ENCODE data around the gene ARMC10. TPM values are rescaled to one million over a fixed set of nuclear protein-coding genes. Genes with fewer than 3 reads are reported as not detected.

The ARMC10 gene
- total and polyA plus RNA-seq, 2 experiments from 2014 or later = 43.4 to 48.2 TPM

DNA sequence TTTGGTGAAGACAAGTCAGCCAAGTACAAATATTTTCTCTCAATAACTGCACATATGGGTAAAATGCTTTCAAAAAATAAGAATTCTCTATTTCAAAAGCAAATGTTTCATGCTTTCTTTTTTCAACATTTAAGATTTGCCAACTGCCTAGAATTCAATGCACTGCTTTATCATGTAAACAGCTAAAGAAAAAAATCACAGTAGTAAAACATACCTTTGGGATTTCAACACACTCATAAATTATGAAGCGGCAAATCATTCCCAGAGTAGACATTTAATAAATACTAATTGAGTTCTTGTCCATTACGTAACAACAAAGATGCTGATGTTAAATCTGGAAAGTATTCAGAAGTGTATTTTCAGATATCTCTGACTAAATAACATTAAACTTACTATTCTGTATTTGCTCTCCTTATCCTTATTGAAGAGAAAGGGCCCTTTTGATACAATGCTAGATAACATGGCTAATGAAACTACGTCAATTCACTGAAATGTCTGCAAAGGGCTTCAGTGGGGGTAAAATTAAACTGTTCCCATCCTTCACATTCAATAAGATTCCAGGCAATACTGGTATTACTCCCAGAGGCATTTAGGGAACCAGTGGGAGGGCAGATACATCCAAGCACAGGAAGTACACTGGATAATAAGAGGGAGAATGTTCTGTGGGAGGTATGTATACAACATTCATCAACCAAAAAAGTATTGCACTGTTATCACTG, 60.1 kb downstream of the ARMC10 start:
- Histone ChIP-seq H3K9me2 (ENCODE audit: insufficient read depth) (no peaks in the 10 kb centered on the region), H2AFZ (no peak overlapping the region), H3K4me2 (no peak overlapping the region), H4K20me1 (replicated peaks; ENCODE audit: insufficient read depth) (no peaks in the 10 kb centered on the region), H3F3A (replicated peaks; ENCODE audit: low read depth) (no peaks in the 10 kb centered on the region), H3K4me3 (no peak overlapping the region), H3K27me3 (ENCODE audit: insufficient read depth) (no peaks in the 10 kb centered on the region), H3K4me1 (ENCODE audit: insufficient read depth) (peaks cover 19% of the 10 kb centered on the region), H3K27ac (ENCODE audit: low read depth) (no peak overlapping the region), H3K36me3 (ENCODE audit: insufficient read depth) (no peaks in the 10 kb centered on the region), H3K79me2 (replicated peaks; ENCODE audit: insufficient read depth) (peaks cover 34% of the 10 kb centered on the region)
- Mint-ChIP-seq H3K4me3 (no peak overlapping the region), H3K27ac (peak overlapping the region; percentile 64), H3K4me1 (peaks cover 9% of the 10 kb centered on the region), H3K9me3 (no peaks in the 10 kb centered on the region), H3K27me3 (ENCODE audit: insufficient read depth, low read depth, poor library complexity) (no peaks in the 10 kb centered on the region), H3K36me3 (ENCODE audit: low read depth) (no peaks in the 10 kb centered on the region)
- no peak for TF ChIP-seq EZH2phosphoT487 (IDR thresholded peaks at IDR 0.05; ENCODE audit: unreplicated experiment)
- no peak for TF ChIP-seq ZNF331 (CRISPR knock-in tag; IDR thresholded peaks at IDR 0.05; ENCODE audit: low read depth)
- no peak for TF ChIP-seq POLR2AphosphoS5 (IDR thresholded peaks at IDR 0.05; ENCODE audit: low read depth)
- TF ChIP-seq, protein P1, sequence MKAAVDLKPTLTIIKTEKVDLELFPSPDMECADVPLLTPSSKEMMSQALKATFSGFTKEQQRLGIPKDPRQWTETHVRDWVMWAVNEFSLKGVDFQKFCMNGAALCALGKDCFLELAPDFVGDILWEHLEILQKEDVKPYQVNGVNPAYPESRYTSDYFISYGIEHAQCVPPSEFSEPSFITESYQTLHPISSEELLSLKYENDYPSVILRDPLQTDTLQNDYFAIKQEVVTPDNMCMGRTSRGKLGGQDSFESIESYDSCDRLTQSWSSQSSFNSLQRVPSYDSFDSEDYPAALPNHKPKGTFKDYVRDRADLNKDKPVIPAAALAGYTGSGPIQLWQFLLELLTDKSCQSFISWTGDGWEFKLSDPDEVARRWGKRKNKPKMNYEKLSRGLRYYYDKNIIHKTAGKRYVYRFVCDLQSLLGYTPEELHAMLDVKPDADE (IDR thresholded peaks at IDR 0.05) = no peak
- no peak for TF ChIP-seq ZNF114 (CRISPR knock-in tag; IDR thresholded peaks at IDR 0.05)
- no peak for TF ChIP-seq EZH2 (IDR thresholded peaks at IDR 0.05; ENCODE audit: low read depth, unreplicated experiment)
- TF ChIP-seq, protein P2, sequence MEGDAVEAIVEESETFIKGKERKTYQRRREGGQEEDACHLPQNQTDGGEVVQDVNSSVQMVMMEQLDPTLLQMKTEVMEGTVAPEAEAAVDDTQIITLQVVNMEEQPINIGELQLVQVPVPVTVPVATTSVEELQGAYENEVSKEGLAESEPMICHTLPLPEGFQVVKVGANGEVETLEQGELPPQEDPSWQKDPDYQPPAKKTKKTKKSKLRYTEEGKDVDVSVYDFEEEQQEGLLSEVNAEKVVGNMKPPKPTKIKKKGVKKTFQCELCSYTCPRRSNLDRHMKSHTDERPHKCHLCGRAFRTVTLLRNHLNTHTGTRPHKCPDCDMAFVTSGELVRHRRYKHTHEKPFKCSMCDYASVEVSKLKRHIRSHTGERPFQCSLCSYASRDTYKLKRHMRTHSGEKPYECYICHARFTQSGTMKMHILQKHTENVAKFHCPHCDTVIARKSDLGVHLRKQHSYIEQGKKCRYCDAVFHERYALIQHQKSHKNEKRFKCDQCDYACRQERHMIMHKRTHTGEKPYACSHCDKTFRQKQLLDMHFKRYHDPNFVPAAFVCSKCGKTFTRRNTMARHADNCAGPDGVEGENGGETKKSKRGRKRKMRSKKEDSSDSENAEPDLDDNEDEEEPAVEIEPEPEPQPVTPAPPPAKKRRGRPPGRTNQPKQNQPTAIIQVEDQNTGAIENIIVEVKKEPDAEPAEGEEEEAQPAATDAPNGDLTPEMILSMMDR (conservative IDR thresholded peaks at IDR 0.05; ENCODE audit: low read depth in 2 of 2) = no peak
- TF ChIP-seq CREB1 (CRISPR knock-in tag; IDR thresholded peaks at IDR 0.05; ENCODE audit: low read depth) = no peak
- TF ChIP-seq STAT1 (IDR thresholded peaks at IDR 0.05; ENCODE audit: unreplicated experiment) = no peak
- TF ChIP-seq JUNB (IDR thresholded peaks at IDR 0.05; ENCODE audit: unreplicated experiment) = no peak
- no peak for TF ChIP-seq NANOG (IDR thresholded peaks at IDR 0.05; ENCODE audit: borderline replicate concordance)
- TF ChIP-seq, protein P3, sequence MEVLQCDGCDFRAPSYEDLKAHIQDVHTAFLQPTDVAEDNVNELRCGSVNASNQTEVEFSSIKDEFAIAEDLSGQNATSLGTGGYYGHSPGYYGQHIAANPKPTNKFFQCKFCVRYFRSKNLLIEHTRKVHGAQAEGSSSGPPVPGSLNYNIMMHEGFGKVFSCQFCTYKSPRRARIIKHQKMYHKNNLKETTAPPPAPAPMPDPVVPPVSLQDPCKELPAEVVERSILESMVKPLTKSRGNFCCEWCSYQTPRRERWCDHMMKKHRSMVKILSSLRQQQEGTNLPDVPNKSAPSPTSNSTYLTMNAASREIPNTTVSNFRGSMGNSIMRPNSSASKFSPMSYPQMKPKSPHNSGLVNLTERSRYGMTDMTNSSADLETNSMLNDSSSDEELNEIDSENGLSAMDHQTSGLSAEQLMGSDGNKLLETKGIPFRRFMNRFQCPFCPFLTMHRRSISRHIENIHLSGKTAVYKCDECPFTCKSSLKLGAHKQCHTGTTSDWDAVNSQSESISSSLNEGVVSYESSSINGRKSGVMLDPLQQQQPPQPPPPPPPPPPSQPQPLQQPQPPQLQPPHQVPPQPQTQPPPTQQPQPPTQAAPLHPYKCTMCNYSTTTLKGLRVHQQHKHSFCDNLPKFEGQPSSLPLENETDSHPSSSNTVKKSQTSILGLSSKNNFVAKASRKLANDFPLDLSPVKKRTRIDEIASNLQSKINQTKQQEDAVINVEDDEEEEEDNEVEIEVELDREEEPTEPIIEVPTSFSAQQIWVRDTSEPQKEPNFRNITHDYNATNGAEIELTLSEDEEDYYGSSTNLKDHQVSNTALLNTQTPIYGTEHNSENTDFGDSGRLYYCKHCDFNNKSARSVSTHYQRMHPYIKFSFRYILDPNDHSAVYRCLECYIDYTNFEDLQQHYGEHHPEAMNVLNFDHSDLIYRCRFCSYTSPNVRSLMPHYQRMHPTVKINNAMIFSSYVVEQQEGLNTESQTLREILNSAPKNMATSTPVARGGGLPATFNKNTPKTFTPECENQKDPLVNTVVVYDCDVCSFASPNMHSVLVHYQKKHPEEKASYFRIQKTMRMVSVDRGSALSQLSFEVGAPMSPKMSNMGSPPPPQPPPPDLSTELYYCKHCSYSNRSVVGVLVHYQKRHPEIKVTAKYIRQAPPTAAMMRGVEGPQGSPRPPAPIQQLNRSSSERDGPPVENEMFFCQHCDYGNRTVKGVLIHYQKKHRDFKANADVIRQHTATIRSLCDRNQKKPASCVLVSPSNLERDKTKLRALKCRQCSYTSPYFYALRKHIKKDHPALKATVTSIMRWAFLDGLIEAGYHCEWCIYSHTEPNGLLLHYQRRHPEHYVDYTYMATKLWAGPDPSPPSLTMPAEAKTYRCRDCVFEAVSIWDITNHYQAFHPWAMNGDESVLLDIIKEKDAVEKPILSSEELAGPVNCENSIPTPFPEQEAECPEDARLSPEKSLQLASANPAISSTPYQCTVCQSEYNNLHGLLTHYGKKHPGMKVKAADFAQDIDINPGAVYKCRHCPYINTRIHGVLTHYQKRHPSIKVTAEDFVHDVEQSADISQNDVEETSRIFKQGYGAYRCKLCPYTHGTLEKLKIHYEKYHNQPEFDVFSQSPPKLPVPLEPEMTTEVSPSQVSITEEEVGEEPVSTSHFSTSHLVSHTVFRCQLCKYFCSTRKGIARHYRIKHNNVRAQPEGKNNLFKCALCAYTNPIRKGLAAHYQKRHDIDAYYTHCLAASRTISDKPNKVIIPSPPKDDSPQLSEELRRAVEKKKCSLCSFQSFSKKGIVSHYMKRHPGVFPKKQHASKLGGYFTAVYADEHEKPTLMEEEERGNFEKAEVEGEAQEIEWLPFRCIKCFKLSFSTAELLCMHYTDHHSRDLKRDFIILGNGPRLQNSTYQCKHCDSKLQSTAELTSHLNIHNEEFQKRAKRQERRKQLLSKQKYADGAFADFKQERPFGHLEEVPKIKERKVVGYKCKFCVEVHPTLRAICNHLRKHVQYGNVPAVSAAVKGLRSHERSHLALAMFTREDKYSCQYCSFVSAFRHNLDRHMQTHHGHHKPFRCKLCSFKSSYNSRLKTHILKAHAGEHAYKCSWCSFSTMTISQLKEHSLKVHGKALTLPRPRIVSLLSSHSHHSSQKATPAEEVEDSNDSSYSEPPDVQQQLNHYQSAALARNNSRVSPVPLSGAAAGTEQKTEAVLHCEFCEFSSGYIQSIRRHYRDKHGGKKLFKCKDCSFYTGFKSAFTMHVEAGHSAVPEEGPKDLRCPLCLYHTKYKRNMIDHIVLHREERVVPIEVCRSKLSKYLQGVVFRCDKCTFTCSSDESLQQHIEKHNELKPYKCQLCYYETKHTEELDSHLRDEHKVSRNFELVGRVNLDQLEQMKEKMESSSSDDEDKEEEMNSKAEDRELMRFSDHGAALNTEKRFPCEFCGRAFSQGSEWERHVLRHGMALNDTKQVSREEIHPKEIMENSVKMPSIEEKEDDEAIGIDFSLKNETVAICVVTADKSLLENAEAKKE (CRISPR knock-in tag; IDR thresholded peaks at IDR 0.05) = no peak
- TF ChIP-seq, protein P4, sequence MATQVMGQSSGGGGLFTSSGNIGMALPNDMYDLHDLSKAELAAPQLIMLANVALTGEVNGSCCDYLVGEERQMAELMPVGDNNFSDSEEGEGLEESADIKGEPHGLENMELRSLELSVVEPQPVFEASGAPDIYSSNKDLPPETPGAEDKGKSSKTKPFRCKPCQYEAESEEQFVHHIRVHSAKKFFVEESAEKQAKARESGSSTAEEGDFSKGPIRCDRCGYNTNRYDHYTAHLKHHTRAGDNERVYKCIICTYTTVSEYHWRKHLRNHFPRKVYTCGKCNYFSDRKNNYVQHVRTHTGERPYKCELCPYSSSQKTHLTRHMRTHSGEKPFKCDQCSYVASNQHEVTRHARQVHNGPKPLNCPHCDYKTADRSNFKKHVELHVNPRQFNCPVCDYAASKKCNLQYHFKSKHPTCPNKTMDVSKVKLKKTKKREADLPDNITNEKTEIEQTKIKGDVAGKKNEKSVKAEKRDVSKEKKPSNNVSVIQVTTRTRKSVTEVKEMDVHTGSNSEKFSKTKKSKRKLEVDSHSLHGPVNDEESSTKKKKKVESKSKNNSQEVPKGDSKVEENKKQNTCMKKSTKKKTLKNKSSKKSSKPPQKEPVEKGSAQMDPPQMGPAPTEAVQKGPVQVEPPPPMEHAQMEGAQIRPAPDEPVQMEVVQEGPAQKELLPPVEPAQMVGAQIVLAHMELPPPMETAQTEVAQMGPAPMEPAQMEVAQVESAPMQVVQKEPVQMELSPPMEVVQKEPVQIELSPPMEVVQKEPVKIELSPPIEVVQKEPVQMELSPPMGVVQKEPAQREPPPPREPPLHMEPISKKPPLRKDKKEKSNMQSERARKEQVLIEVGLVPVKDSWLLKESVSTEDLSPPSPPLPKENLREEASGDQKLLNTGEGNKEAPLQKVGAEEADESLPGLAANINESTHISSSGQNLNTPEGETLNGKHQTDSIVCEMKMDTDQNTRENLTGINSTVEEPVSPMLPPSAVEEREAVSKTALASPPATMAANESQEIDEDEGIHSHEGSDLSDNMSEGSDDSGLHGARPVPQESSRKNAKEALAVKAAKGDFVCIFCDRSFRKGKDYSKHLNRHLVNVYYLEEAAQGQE (IDR thresholded peaks at IDR 0.05; ENCODE audit: unreplicated experiment) = no peak
- DNase-seq (ENCODE audit: low spot score) (no peak), ATAC-seq (no peak)
